Activated T-cell treated with anti-CD3 and anti-CD28 coated beads, Interleukin-2, amount 50 U/mL, for 4 hours (primary cell): Measurements from ENCODE around the gene CUEDC2. TPM values are rescaled to one million over a fixed set of nuclear protein-coding genes. Genes with fewer than 3 reads are reported as not detected.

Experiments
- ATAC-seq, 2 donors: fragments of 200-7000 bp; cut with Tn5 transposase; one replicate each; pipeline ENCODE4 v1.10.0; 2021
- DNase-seq: peaks from one replicate; pipeline ENCODE4 v3.0.0-alpha.2; 2020
- H3K27me3 Mint-ChIP-seq: one replicate; pipeline ENCODE4 v1.8.0; 2021; ENCODE audit warnings: low read depth, mixed read lengths
- H3K36me3 Mint-ChIP-seq: one replicate; pipeline ENCODE4 v1.8.0; 2022; ENCODE audit warnings: mixed read lengths; ENCODE audit not compliant: insufficient read depth
- H3K4me1 Mint-ChIP-seq: one replicate; pipeline ENCODE4 v1.8.0; 2021; ENCODE audit warnings: low read depth, mixed read lengths
- H3K4me3 Mint-ChIP-seq: one replicate; pipeline ENCODE4 v1.8.0; 2021; ENCODE audit warnings: mild to moderate bottlenecking, moderate library complexity, mixed read lengths
- H3K9me3 Mint-ChIP-seq: one replicate; pipeline ENCODE4 v1.8.0; 2021; ENCODE audit warnings: mixed read lengths
- total RNA-seq, 3 donors: library from RNA; stranded (reverse); gene quantifications; one replicate each; pipeline ENCODE4 v1.2.1, GENCODE V29; 2021

CUEDC2 gene
- total RNA-seq, 3 donors from 2014 or later, result 44.3 to 50.6 (median 45.3) TPM

GRCh38 chr10:102395400-102396316 lies 36.7 kb downstream of the CUEDC2 start, which contains the start of gene NFKB2:
NFKB2 (plus strand) TSS chr10:102395705; CDS start chr10:102395960, 255 bp downstream.
- no peaks in the 10 kb centered on the region for H3K27me3 Mint-ChIP-seq
- H3K36me3 Mint-ChIP-seq, result peaks cover 28% of the 10 kb centered on the region
- peak within 1 kb of the TSS; percentile 97 for H3K4me3 Mint-ChIP-seq
- ATAC-seq (peak; percentile 29 to 39), DNase-seq (peak; percentile 92)
- no peaks in the 10 kb centered on the region for H3K9me3 Mint-ChIP-seq
- peaks cover 44% of the 10 kb centered on the region for H3K4me1 Mint-ChIP-seq

GRCh38 chr10:102394801-102395399 lies 37.5 kb downstream of the CUEDC2 start:
- peak overlapping the region; percentile 97 for H3K4me3 Mint-ChIP-seq
- peaks cover 25% of the 10 kb centered on the region for H3K36me3 Mint-ChIP-seq
- ATAC-seq, result peak; percentile 25 to 26
- peaks cover 39% of the 10 kb centered on the region for H3K4me1 Mint-ChIP-seq
- no peaks in the 10 kb centered on the region for H3K9me3 Mint-ChIP-seq
- no peaks in the 10 kb centered on the region for H3K27me3 Mint-ChIP-seq
- DNase-seq, result no peak

GRCh38 chr10:102394079-102394800 lies 38.1 kb downstream of the CUEDC2 start:
- no peaks in the 10 kb centered on the region for H3K9me3 Mint-ChIP-seq
- ATAC-seq (peak; percentile 86 to 88), DNase-seq (peak; percentile 99)
- peak overlapping the region; percentile 97 for H3K4me3 Mint-ChIP-seq
- H3K27me3 Mint-ChIP-seq, result no peaks in the 10 kb centered on the region
- peaks cover 34% of the 10 kb centered on the region for H3K4me1 Mint-ChIP-seq
- peaks cover 21% of the 10 kb centered on the region for H3K36me3 Mint-ChIP-seq

- Mint-ChIP-seq H3K4me3 (peak overlapping the region; percentile 97), H3K36me3 (peaks cover 21% of the 10 kb centered on the region), H3K27me3 (no peaks in the 10 kb centered on the region), H3K4me1 (peaks cover 31% of the 10 kb centered on the region), H3K9me3 (no peaks in the 10 kb centered on the region)
- no peak for ATAC-seq
- no peak for DNase-seq
Measured at GRCh38 chr10:102393411-102394078, 38.8 kb downstream of the CUEDC2 start.

- ATAC-seq, result no peak
- Mint-ChIP-seq H3K4me3 (peak overlapping the region; percentile 26), H3K9me3 (no peaks in the 10 kb centered on the region), H3K36me3 (peaks cover 10% of the 10 kb centered on the region), H3K27me3 (no peaks in the 10 kb centered on the region), H3K4me1 (peaks cover 20% of the 10 kb centered on the region)
- DNase-seq, result no peak
Measured at GRCh38 chr10:102392306-102392705, 40.1 kb downstream of the CUEDC2 start.

- ATAC-seq, result no peak
- Mint-ChIP-seq H3K36me3 (no peaks in the 10 kb centered on the region), H3K9me3 (no peaks in the 10 kb centered on the region), H3K4me3 (no peak overlapping the region), H3K4me1 (peaks cover 9% of the 10 kb centered on the region), H3K27me3 (no peaks in the 10 kb centered on the region)
- DNase-seq, result no peak
Measured at GRCh38 chr10:102389894-102390293, 42.5 kb downstream of the CUEDC2 start.

- no peaks in the 10 kb centered on the region for H3K9me3 Mint-ChIP-seq
- H3K4me1 Mint-ChIP-seq, result peaks cover 2% of the 10 kb centered on the region
- H3K4me3 Mint-ChIP-seq, result no peak overlapping the region
- DNase-seq (no peak), ATAC-seq (peak in 1 of 2 donors; percentile 49)
- H3K36me3 Mint-ChIP-seq, result peaks cover 18% of the 10 kb centered on the region
- no peaks in the 10 kb centered on the region for H3K27me3 Mint-ChIP-seq
Measured at GRCh38 chr10:102384606-102385429, 47.6 kb downstream of the CUEDC2 start.

- Mint-ChIP-seq H3K36me3 (peaks cover 21% of the 10 kb centered on the region), H3K4me1 (peaks cover 2% of the 10 kb centered on the region), H3K4me3 (no peak overlapping the region), H3K27me3 (no peaks in the 10 kb centered on the region), H3K9me3 (no peaks in the 10 kb centered on the region)
- ATAC-seq (peak in 1 of 2 donors; percentile 36), DNase-seq (no peak)
Measured at GRCh38 chr10:102384053-102384452, 48.3 kb downstream of the CUEDC2 start.

GRCh38 chr10:102382871-102383270 lies 49.5 kb downstream of the CUEDC2 start:
- ATAC-seq (no peak), DNase-seq (no peak)
- Mint-ChIP-seq H3K27me3 (no peaks in the 10 kb centered on the region), H3K4me3 (no peak overlapping the region), H3K9me3 (no peaks in the 10 kb centered on the region), H3K36me3 (peaks cover 21% of the 10 kb centered on the region), H3K4me1 (peaks cover 2% of the 10 kb centered on the region)

- Mint-ChIP-seq H3K27me3 (no peaks in the 10 kb centered on the region), H3K9me3 (no peaks in the 10 kb centered on the region), H3K4me3 (no peak overlapping the region), H3K36me3 (peaks cover 21% of the 10 kb centered on the region), H3K4me1 (peaks cover 2% of the 10 kb centered on the region)
- DNase-seq (no peak), ATAC-seq (no peak)
Measured at GRCh38 chr10:102381983-102382382, 50.4 kb downstream of the CUEDC2 start.

GRCh38 chr10:102379383-102379782 lies 53.0 kb downstream of the CUEDC2 start:
- no peak for ATAC-seq
- Mint-ChIP-seq H3K27me3 (no peaks in the 10 kb centered on the region), H3K4me3 (no peak overlapping the region), H3K4me1 (peaks cover 2% of the 10 kb centered on the region), H3K36me3 (peaks cover 32% of the 10 kb centered on the region), H3K9me3 (no peaks in the 10 kb centered on the region)
- no peak for DNase-seq

- ATAC-seq (no peak), DNase-seq (no peak)
- H3K9me3 Mint-ChIP-seq, result no peaks in the 10 kb centered on the region
- H3K27me3 Mint-ChIP-seq, result no peaks in the 10 kb centered on the region
- H3K4me3 Mint-ChIP-seq, result no peak overlapping the region
- peaks cover 42% of the 10 kb centered on the region for H3K36me3 Mint-ChIP-seq
- H3K4me1 Mint-ChIP-seq, result no peaks in the 10 kb centered on the region
Measured at GRCh38 chr10:102376901-102377300, 55.5 kb downstream of the CUEDC2 start.

- DNase-seq (no peak), ATAC-seq (no peak)
- Mint-ChIP-seq H3K4me1 (no peaks in the 10 kb centered on the region), H3K27me3 (no peaks in the 10 kb centered on the region), H3K36me3 (peaks cover 39% of the 10 kb centered on the region), H3K9me3 (no peaks in the 10 kb centered on the region), H3K4me3 (no peak overlapping the region)
Measured at GRCh38 chr10:102375867-102376266, 56.5 kb downstream of the CUEDC2 start.
